ENCODE results near the gene TBC1D24. TPM values are rescaled to one million over a fixed set of nuclear protein-coding genes. Genes with fewer than 3 reads are reported as not detected.

Gene TBC1D24
- total RNA-seq, 4 donors from 2014 or later = 8.7 to 14.8 (median 9.9) TPM

DNA sequence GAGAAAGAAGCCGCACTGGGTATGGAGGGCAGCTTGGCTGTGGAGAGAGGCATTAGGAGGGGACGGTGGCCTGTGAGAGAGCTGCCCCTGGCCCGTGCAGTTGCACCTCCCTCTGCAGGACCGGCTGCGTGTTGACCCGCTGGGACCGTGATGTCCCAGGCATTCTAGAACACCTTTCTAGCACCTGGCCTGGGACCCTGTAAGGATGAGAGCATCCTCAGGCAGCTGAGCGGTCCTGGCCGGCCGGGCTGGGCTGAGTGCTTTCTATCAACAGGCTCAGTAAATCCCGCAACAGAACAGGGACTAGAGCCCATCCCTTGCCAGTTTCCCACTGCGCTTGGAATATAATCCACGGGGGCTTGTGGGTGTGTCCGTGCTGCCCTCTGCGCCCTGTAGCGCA lies 14.7 kb downstream of the TBC1D24 start:
- ATAC-seq = no peak
- Histone ChIP-seq H3K36me3 (no peaks in the 10 kb centered on the region), H3K27me3 (no peaks in the 10 kb centered on the region), H3K4me1 (peaks cover 9 to 27% of the 10 kb centered on the region in 2 donors), H3K9me3 (no peaks in the 10 kb centered on the region), H3K4me3 (no peak overlapping the region), H3K27ac (no peak overlapping the region)
- intact Hi-C loops (cut with DNase I; ENCODE audit: low total_unique reads) (loop anchor here (10.0 kb wide), 1 partner anchor 65 kb away; the partner anchor contains the start of gene CCNF), in situ Hi-C loops (cut with MboI; ENCODE audit: low sequenced_read_pairs in 4 of 4) (loop anchor here in 1 of 4 donors (25.0 kb wide), 1 partner anchor 152 kb away; the partner anchor contains the start of gene ABCA3)
- TF ChIP-seq POLR2A (IDR thresholded peaks at IDR 0.05) = no peak
- TF ChIP-seq, protein P1, sequence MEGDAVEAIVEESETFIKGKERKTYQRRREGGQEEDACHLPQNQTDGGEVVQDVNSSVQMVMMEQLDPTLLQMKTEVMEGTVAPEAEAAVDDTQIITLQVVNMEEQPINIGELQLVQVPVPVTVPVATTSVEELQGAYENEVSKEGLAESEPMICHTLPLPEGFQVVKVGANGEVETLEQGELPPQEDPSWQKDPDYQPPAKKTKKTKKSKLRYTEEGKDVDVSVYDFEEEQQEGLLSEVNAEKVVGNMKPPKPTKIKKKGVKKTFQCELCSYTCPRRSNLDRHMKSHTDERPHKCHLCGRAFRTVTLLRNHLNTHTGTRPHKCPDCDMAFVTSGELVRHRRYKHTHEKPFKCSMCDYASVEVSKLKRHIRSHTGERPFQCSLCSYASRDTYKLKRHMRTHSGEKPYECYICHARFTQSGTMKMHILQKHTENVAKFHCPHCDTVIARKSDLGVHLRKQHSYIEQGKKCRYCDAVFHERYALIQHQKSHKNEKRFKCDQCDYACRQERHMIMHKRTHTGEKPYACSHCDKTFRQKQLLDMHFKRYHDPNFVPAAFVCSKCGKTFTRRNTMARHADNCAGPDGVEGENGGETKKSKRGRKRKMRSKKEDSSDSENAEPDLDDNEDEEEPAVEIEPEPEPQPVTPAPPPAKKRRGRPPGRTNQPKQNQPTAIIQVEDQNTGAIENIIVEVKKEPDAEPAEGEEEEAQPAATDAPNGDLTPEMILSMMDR (IDR thresholded peaks at IDR 0.05 in 4 of 5, conservative IDR thresholded peaks at IDR 0.05 in 1 of 5) = no peak
- DNase-seq = no peak

DNA sequence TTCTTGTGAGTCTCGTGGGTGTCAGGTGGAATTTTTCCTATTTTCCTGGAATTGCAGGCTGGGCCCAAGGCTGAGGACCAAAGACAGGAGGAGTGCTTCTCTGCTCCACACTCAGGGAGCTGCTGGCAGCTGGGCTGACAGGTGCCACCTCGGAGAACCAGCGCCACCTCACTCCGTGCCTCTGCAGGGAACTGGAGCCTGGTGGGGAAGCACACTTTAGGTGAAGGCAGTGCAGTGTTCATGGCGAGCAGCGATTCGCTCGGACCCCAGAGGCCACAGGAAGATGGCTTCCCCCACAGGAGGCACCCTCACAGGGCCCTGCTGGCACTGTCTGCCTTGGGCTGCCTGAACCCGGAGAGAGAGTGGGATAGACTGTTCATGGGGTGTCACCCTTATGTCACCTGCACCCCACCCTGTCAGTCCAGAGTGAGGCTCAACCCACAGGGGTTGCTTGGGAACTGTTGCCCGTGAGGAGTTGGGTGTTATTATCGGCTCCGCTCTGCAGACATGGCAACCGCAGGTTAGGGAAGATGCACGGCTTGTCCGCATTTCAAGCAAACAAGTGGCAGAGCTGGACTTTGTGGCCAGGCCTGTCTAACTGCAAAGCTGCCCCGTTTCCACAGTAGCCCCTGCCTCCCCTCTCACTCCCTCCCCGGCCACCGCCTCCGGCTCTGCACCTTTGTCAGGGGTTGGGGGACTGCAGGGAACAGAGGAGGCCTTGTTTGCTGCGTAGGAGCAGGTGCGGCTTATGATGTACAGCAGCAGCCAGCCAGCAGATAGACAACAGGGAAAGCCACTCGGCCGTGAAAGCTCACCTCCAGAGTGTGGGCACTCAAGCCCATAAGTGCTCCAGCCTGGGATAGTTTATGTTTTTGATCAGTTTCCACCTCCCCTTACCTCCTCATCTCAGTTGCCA lies 15.5 kb downstream of the TBC1D24 start:
- TF ChIP-seq POLR2A (IDR thresholded peaks at IDR 0.05) = no peak
- H3K4me3 ChIP-seq = no peak overlapping the region
- intact Hi-C loops (cut with DNase I; ENCODE audit: low total_unique reads) (no loop called here), in situ Hi-C loops (cut with MboI; ENCODE audit: low sequenced_read_pairs in 4 of 4) (loop anchor here in 3 of 4 donors (5.0 to 25.0 kb wide), 3 partner anchors 143 to 153 kb away; partner anchors contain the start of gene ABCA3 (in 2 of the 3))
- ATAC-seq (no peak), DNase-seq (no peak)
- no peaks in the 10 kb centered on the region for H3K9me3 ChIP-seq
- no peaks in the 10 kb centered on the region for H3K36me3 ChIP-seq
- no peak overlapping the region for H3K27ac ChIP-seq
- H3K27me3 ChIP-seq = no peaks in the 10 kb centered on the region
- H3K4me1 ChIP-seq = peaks cover 0 to 20% of the 10 kb centered on the region in 2 donors

DNA sequence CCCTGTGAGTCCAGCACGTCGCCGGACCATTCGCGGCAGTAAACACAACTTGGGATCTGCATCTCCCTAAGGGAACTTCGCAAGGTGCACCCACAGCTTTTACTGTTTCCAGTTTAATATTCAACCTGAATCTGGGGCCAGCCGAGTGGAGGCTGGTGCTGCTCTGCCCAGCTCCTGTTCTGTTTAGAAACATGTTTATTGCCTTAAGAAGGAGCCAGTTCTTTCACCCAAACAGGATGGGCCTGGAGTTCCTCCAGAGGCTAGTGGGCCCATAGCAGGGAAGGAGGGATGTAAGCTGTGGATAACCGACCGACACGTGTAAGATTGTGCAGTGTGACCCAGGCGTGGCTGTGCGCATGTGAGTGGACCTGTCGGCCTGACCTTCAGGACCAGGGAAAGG lies 17.4 kb downstream of the TBC1D24 start:
- H3K27ac ChIP-seq = no peak overlapping the region
- no peaks in the 10 kb centered on the region for H3K9me3 ChIP-seq
- no peaks in the 10 kb centered on the region for H3K27me3 ChIP-seq
- in situ Hi-C loops (cut with MboI; ENCODE audit: low sequenced_read_pairs in 4 of 4) (loop anchor here in 3 of 4 donors (5.0 to 25.0 kb wide), 3 partner anchors 145 to 155 kb away; partner anchors contain the start of gene ABCA3 (in 2 of the 3)), intact Hi-C loops (cut with DNase I; ENCODE audit: low total_unique reads) (no loop called here)
- TF ChIP-seq, protein P1 (IDR thresholded peaks at IDR 0.05 in 4 of 5, conservative IDR thresholded peaks at IDR 0.05 in 1 of 5) = no peak
- no peak for TF ChIP-seq POLR2A (IDR thresholded peaks at IDR 0.05)
- ATAC-seq (no peak), DNase-seq (no peak)
- H3K4me1 ChIP-seq = peaks cover 3 to 11% of the 10 kb centered on the region in 2 donors
- no peak overlapping the region for H3K4me3 ChIP-seq
- H3K36me3 ChIP-seq = no peaks in the 10 kb centered on the region

DNA sequence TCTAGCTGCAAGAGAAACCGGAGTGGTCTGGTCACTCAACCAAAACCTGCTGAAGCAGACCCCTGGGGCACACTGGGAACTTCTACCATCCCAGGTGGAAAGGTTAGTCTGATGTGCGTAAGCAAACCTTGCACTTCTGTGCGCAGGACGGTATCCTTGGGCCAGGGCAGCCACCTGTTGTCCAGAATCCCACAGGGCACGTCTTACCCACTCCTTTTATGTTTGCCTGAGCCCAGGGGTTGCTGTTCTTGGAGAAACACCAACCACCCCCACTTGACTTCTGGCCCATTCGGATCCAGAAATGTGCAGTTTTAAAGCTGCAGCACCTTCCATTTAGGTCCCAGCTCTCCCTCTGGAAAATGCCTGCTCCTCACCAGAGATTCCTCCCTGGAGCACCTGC lies 18.7 kb downstream of the TBC1D24 start:
- DNase-seq = no peak
- in situ Hi-C loops (cut with MboI; ENCODE audit: low sequenced_read_pairs in 4 of 4) = loop anchor here in 3 of 4 donors (5.0 to 25.0 kb wide), 3 partner anchors 146 to 156 kb away; partner anchors contain the start of gene ABCA3 (in 2 of the 3)

More for the DNA sequence above, 18.7 kb downstream of the TBC1D24 start:
- Histone ChIP-seq H3K36me3 (no peaks in the 10 kb centered on the region), H3K9me3 (no peaks in the 10 kb centered on the region), H3K27me3 (no peaks in the 10 kb centered on the region), H3K27ac (no peak overlapping the region), H3K4me3 (no peak overlapping the region), H3K4me1 (peaks cover 16 to 18% of the 10 kb centered on the region in 2 donors)
- no peak for ATAC-seq
- TF ChIP-seq POLR2A (IDR thresholded peaks at IDR 0.05) = no peak
- TF ChIP-seq, protein P1 (IDR thresholded peaks at IDR 0.05 in 4 of 5, conservative IDR thresholded peaks at IDR 0.05 in 1 of 5) = no peak
- intact Hi-C loops (cut with DNase I; ENCODE audit: low total_unique reads) = no loop called here
